IPS-18c (cell line): ENCODE results near the gene IP6K1.

ENCODE experiments used
- H3K4me3 ChIP-seq: 2 replicates; pipeline ENCODE4 v1.7.0; 2013; ENCODE audit warnings: low read depth, mild to moderate bottlenecking, low read length, moderate library complexity; ENCODE audit not compliant: insufficient read depth
- H3K9me3 ChIP-seq: one replicate; pipeline ENCODE4 v1.6.1; 2013; ENCODE audit warnings: mild to moderate bottlenecking, low read length, moderate library complexity; ENCODE audit not compliant: control insufficient read depth, insufficient read depth

The IP6K1 gene

DNA sequence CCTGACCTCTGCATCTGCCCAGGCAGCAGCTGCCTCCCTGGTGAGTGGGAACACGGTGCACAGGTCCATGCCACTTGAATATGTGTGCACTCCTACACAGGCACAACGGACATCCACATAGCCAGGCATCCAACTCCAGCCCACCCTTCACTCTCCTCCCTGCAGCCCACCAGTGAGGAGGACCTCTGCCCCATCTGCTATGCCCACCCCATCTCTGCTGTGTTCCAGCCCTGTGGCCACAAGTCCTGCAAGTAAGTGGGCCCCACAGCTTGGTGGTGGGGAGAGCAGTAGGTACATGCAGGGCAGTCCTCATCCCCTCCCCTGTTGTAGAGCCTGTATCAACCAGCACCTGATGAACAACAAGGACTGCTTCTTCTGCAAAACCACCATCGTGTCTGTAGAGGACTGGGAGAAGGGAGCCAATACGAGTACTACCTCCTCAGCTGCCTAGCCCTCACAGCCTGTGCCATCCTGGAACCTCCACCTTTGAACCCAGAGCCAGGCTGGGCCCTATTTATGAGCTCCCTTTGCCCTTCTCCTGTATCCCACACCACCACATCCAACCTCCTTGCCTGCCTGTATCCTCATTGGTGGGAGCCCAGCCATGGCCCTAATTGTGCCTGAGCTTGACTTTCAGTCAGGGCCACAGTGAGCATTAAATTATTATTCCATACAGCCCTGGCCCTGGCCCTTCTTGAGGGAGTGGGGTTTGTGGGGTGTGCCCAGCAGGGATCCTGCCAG is 65.3 kb downstream of the IP6K1 start:
- Histone ChIP-seq H3K4me3 (no peak overlapping the region), H3K9me3 (no peaks in the 10 kb centered on the region)

DNA sequence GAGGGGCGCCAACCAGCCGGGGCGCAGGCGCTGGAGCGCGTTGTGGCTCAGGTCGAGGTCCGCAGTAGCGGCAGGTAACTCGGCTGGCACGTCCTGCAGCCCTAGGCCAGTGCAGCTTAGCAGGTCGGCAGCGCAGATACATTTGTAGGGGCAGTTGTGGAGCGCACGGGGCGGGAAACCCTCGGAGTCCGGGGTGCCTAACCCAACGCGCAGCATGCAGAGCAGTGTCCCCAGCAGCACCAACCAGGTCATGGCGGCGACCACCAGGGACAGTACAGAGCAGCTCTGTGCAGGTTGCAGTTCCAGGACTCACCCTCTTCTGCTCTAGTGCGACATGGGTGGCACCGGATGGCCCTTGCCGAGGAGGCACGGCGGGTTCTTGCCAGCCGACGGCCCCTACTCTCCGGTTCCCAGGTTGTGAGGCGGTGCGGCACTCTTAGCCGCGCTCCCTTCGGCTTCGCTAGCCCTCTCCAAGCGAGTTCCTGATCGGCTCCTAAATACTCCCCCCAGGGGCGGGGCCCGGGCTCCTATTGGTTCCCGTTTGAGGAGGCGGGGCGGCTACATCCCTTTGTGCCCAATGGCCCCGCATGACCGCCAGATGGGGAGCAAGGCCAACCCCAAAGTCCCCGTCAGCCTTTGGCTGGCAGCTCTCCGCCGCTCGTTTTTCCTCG is 67.0 kb downstream of the IP6K1 start, which contains the start of gene AMIGO3:
AMIGO3 (minus strand) TSS at position 471 of the 671 bp plus-strand sequence; CDS start at position 252, 219 bp downstream.
- Histone ChIP-seq H3K9me3 (no peaks in the 10 kb centered on the region), H3K4me3 (peak within 1 kb of the TSS; percentile 77)

DNA sequence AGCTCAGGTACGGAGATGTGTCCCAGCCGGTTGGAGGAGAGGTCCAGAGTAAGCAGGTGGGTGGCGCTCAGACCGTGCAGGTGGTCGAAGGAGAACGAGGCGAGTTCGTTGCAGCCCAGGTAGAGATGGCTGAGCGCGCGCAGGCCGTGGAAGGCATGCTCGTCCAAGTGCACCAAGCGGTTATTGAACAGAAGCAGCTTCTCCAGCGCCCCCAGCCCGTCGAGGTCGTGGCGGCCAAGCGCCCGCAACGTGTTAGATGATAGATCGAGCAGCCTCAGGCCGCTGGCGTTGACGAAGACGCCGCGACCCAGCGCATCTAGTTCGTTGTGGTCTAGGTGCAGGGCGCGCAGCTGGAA is 67.5 kb downstream of the IP6K1 start:
- Histone ChIP-seq H3K4me3 (peak overlapping the region; percentile 77), H3K9me3 (no peaks in the 10 kb centered on the region)

DNA sequence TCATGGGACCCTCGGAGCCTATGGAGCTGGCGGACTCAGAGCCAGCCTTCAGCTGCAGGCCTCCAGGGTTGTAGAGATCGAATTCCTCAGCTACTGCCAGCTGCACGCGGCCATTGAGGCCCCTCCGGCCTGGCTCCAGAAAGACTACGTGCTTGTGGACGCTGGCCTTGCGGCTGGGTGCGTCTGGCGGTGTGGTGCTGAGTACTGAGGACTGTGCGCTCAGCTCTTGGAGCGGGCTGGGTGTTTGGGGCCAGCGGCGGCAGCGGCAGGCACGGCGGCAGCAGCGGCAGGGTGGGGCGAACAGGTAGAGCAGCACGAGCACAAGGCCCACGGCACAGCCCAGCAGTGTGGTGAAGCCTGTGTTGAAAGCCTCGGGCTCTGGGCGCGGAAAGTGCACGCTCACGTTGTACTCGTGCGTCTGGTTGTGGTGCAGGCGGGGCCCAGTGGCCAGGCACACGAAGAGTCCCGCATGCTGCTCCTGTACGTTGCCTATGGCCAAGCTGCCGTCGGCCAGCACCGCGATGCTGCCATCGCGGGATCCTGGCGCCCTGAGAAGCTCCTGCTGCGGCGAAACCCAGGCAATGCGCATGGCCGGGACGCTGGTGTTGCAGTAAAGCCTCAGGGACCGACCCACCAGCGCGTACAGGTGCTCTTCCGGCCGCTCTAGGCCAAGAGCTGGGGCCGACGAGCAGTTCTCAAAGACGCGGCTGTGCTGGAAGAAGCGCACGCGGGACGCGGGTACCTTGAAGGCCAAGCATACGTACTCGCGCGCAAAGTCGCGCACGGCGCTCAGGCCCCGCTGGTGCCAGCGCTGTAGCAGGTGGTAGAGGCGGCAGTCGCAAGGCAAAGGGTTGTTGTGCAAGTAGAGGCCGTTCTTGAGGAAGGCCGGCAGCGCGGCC is 68.1 kb downstream of the IP6K1 start:
- Histone ChIP-seq H3K4me3 (peak overlapping the region; percentile 77), H3K9me3 (no peaks in the 10 kb centered on the region)

DNA sequence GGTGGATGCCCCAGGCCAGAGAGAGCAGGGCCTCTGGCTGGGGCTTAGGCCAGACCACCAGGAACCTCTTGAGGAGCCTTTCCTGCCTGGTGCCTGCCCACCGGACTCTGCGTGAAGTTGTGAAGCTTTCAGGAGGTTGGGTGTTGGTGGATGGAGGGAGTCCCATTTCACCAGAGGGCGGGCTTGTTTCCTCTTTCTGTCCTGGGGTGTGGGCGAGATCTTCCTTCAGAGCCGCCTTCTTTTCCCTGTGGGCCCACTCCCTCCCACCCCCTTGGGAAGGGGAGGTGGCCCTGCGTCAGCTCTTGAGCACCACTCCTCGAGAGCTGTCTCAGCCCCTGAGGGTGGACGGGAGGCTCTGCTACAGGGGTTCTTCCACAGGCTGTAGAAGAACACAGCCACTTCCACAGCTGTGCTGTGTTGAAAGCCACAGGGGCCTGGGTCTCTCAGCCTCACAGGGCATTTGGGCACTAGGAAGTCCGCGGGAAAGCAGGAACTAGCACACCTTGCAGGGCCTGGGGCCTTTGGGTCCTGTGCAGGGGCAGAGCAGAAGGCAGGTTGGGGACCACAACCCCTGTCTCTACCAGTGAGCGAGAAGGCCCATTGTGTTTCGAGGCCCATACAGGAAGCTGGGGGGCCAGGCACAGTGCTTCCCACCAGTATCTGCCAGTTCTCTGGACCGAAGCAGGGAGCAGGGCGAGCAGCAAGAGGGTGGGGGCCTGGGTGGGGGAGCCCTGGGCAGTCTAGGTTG is 69.0 kb downstream of the IP6K1 start:
- H3K4me3 ChIP-seq: no peak overlapping the region; the same call in 1 of the 2 replicates

DNA sequence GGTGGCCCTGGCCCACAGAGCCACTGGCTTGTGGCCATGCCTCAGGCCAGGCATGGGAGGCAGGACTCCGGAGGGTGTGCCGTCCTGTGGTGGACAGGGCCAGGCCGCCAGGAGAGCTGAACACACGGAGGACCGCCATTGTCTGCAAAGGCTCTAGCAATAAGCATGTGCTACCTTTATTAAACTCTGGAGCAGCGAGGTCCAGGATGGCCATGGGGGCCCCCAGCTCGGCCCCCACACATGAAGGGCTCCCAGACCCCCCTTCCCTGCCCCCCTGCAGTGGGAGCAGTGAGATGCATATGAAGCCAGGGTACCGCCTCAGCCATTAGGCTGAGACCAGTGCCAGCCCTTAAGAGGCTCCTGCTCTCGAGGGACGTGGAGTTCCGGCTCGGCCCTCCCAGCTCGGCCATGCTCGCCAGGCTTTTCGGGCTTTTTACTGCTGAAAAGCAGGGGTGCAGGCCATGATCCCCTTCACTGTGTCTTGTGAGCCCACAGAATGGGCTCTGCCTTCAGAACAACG is 69.6 kb downstream of the IP6K1 start:
- Histone ChIP-seq H3K4me3 (no peak overlapping the region), H3K9me3 (no peaks in the 10 kb centered on the region)

More for the DNA sequence above, 69.0 kb downstream of the IP6K1 start:
- no peaks in the 10 kb centered on the region for H3K9me3 ChIP-seq

DNA sequence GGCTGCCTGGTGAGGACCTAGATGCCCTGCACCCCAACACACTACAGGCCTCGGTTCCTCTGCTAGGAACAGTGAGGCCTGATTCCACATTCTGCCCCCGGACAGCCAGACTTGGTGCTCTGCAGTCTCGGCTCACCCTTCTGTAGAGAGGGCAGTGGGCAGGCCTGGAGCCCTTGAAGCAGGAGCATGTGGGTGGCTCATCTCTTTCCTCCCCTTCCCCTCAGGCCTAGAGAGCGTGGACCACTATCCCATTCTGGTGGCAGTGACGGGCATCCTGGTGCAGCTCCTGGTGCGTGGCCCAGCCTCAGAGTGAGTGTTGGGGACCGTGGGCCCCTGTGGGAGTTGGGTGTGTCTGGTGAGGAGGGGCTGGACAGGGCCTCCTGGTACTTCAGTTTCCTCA is 70.2 kb downstream of the IP6K1 start:
- H3K9me3 ChIP-seq: no peaks in the 10 kb centered on the region

DNA sequence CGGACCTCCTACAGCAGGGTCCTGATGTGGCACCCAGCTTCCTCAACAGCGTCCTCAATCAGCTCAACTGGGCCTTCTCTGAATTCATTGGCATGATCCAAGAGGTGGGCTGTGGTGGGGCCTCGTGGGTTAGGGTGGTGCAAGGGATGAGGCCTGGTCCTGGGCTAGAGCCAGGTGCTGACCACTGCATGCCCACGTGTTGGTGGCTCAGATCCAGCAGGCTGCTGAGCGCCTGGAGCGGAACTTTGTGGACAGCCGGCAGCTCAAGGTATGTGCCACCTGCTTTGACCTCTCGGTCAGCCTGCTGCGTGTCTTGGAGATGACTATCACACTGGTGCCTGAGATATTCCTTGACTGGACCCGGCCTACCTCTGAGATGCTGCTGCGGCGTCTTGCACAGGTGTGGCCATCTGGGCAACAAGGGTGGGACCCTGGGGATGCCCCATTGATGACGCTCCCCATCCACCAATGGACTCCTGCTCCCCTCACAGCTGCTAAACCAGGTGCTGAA is 70.7 kb downstream of the IP6K1 start:
- H3K9me3 ChIP-seq: no peaks in the 10 kb centered on the region
- no peak overlapping the region for H3K4me3 ChIP-seq

More for the DNA sequence above, 70.2 kb downstream of the IP6K1 start:
- H3K4me3 ChIP-seq: no peak overlapping the region

DNA sequence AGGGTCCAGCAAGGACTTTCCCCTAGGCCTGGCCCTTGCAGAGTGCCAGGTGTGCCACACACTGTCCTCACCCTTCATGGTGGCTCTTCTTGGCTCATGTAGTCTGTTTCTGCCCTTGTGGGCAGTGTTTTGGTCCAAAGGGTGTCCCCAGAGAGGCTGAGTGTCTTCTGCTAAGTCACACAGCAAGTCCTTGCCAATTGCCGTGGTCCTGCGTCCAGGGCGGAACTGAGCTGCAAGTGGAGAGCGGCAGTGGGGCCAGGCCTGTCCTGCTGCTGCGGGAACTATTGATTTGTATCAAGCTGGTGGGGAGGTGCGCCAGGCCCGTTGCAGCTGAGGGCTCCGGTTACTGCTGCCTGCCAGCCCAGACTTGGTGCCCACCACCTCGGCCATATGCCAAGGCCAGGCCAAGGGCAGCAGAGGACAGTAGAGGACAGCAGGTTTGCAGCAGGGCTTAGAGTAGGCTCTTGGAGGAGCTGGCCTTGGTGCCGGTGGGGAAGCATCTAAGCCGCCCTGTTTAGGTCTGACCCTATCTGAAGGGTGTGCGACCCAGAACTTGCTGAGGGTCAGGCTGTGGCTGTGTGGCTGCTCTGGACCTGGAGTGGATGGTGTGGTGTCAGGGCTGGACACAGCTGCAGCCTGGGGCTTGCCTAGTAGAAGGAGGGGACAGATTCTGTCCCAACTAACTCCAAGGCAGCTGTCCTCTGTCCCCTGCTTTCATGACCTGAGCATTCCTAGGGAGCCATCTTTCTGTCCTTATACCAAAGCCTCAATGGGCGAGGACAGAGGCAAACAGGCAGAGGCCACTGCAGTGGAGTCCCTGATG is 71.4 kb downstream of the IP6K1 start:
- no peak overlapping the region for H3K4me3 ChIP-seq
- no peaks in the 10 kb centered on the region for H3K9me3 ChIP-seq

DNA sequence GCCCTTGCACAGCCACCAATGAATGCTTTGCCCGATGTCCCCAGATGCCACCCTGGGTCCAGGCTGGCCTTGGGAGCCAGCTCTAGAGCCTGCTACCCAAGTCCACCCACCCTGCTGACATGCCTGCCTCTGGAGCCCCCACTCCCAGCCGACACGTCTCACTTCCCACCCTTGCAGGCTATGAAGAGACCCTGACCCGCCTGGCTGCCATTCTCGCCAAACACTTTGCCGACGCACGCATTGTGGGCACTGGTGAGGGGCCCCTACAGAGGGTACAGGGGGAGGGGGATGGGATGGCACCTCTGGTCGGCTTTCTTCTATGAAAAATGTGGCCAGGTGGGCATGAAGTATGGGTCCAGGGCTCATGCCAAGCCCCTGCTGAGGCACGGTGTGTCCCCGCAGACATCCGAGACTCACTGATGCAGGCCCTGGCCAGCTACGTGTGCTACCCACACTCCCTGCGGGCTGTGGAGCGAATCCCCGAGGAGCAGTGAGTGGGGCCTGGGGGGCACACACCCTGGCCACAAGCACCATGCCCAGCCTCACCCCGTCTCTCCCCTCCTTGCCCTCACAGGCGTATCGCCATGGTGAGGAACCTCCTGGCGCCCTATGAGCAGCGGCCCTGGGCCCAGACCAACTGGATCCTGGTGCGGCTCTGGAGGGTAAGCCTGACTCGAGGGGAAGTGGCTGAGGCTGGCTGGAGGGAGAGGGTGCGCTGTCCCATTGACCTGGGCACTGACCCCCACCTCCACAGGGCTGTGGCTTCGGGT is 72.8 kb downstream of the IP6K1 start:
- Histone ChIP-seq H3K4me3 (no peak overlapping the region), H3K9me3 (no peaks in the 10 kb centered on the region)

DNA sequence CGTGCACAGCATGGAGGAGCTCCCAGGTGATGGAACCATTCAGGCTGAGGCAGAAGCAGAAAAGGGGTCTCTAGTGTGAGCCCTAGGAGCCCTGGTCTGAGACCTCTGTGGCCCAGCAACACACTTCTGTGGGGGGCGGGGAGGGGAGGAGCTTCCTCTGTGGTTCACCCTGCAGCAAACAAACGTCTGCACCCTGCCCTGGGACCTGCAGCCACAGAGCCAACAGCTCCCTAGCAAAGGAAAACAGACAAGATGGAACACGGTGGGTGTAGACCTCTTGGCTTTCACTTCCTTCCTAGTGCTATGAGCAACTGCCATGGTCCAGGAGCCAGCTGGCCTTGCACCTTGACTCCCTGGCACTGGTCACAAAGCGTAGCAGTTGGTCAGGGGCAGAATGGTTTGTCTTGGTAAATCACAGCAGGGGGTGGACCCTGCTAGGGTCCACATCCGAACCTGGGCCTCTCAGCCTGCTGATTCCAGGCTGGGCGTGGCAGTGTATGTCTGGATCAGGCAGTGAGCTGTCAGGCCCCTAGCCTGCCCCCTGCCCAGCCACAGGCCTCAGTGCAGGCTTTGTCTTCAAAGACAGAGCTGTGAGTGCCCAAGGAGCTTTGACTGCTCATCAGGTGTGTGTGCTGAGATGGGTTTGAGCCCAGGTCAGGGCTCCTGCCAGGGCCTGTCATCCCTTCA is 73.6 kb downstream of the IP6K1 start:
- Histone ChIP-seq H3K4me3 (no peak overlapping the region), H3K9me3 (no peaks in the 10 kb centered on the region)

DNA sequence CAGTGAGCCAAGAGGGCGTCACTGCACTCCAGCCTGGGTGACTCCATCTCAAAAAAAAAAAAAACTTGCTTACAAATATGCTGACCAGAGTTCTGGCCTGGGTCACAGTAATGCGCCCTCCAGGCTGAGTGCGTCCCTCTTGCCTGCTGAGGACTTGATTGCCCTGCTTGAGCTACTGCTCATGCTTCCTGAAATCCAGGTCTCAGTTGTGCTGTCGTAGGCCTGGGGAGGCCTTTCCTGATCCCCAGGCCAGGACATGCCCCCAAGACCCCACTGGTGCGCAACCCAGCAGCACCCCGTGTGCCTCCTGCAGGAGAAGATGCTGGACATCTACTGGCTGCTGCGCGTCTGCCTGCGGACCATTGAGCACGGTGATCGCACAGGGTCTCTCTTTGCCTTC is 74.2 kb downstream of the IP6K1 start:
- Histone ChIP-seq H3K9me3 (no peaks in the 10 kb centered on the region), H3K4me3 (no peak overlapping the region)

DNA sequence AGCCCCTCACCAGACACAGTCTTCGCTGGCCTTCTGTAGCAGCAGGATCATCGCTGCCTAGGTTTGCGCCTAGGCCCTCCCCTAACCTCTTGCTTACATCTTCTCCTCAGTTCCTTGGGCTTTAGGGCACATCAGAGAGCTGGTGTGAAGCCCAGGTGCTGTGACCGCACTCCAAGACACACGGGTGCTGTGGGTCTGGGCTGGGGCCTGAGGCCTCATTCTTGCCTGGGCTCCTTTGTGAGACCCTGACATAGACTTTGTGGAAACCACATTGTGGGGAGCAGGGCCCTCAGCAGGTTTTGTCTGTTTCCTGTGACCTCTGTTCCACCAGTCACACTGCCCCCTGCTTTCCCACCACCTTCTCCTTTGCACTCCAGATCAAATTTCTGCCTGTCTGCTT is 74.9 kb downstream of the IP6K1 start:
- no peaks in the 10 kb centered on the region for H3K9me3 ChIP-seq
- no peak overlapping the region for H3K4me3 ChIP-seq

DNA sequence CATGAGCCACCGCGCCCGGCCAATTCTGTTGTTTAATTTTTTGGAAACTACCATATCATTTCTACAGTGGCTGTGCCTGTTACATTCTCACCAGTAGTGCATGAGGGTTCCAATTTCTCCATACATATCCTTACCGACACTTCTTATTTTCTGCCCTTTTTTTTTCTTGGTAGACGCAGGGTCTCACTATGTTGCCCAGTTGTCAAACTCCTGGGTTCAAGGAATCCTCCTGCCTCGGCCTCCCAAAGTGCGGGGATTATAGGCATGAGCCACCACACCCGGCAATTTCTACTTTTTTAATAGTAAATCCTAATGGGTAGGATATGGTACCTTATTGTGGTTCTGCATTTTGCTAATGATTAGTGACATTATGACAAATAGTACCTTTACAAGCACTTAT is 76.5 kb downstream of the IP6K1 start:
- H3K4me3 ChIP-seq: no peak overlapping the region
- H3K9me3 ChIP-seq: no peaks in the 10 kb centered on the region

DNA sequence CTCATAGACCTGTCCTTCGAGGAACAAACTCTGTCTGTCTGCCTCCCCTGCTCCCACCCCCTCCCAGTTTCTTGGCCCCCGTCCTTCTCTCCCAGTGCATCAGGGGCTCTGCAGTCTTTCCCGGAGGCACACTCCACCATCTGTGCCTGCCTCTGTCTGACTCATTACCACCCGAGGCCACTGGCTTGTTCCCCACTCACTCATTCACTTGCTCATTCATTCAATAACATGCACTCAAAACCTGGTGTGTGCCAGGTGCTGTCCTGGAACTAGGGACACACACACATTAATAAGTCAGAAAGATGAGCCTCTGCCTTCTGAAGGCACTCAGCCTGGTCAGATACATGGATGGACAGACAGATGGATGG is 79.2 kb downstream of the IP6K1 start:
- no peaks in the 10 kb centered on the region for H3K9me3 ChIP-seq
- no peak overlapping the region for H3K4me3 ChIP-seq
